K562 (cell line): ENCODE measurements around the gene LY6G6C. TPM values are rescaled to one million over a fixed set of nuclear protein-coding genes. Genes with fewer than 3 reads are reported as not detected.
A peak's percentile ranks its signal among the peaks of the same experiment; 100 is the strongest.

ENCODE experiments used
- CBFB ChIP-seq: sonication (generic); formaldehyde crosslinking; IDR thresholded peaks from 2 replicates; pipeline ENCODE4 v1.4.0; 2020; ENCODE audit warnings: mild to moderate bottlenecking, missing genetic modification reagents
- CBX3 ChIP-seq, 2 experiments: IDR thresholded peaks; 1 replicate in 1 of 2; 2 replicates in 1 of 2; pipeline ENCODE4 v1.6.1; 2012; ENCODE audit warnings: inconsistent platforms in 2 of 2, low read length in 2 of 2, borderline replicate concordance in 1 of 2, control low read depth in 1 of 2
- CCAR2 ChIP-seq: fragments of 200-400 bp; formaldehyde crosslinking; IDR thresholded peaks from 2 replicates; pipeline ENCODE4 v1.6.1; 2017; ENCODE audit warnings: mild to moderate bottlenecking, low read depth, low read length
- CEBPB ChIP-seq: fragments of 450-650 bp; IDR thresholded peaks from 2 replicates; pipeline ENCODE4 v1.6.1; 2016; ENCODE audit warnings: missing genetic modification characterization, missing compliant biosample characterization
- DEAF1 ChIP-seq: fragments of 450-650 bp; formaldehyde crosslinking; IDR thresholded peaks from 2 replicates; pipeline ENCODE4 v1.4.0; 2020; ENCODE audit warnings: mild to moderate bottlenecking, moderate library complexity
- E2F4 ChIP-seq: sonication (generic); formaldehyde crosslinking; IDR thresholded peaks from 2 replicates; pipeline ENCODE4 v1.8.0; 2022; ENCODE audit warnings: mild to moderate bottlenecking, low read depth, missing genetic modification reagents
- ESRRA ChIP-seq: fragments of 450-650 bp; IDR thresholded peaks from 2 replicates; pipeline ENCODE4 v1.6.1; 2014; ENCODE audit warnings: low read depth, mild to moderate bottlenecking, moderate library complexity, borderline replicate concordance
- ETV1 ChIP-seq: fragments of 450-650 bp; conservative IDR thresholded peaks from 2 replicates; pipeline ENCODE4 v1.6.1; 2016; ENCODE audit warnings: missing genetic modification characterization, control low read depth, low read depth, missing compliant biosample characterization
- FOS ChIP-seq: IDR thresholded peaks from 3 replicates; pipeline ENCODE4 v1.6.1; 2011; ENCODE audit not compliant: insufficient read length; ENCODE audit errors: extremely low read depth
- HDAC1 ChIP-seq, 2 experiments: fragments of 450-650 bp; IDR thresholded peaks; 2 replicates each; pipeline ENCODE4 v1.6.1; 2016 to 2017; ENCODE audit warnings: inconsistent platforms in 1 of 2, mild to moderate bottlenecking in 1 of 2, moderate library complexity in 1 of 2
- KAT8 ChIP-seq: fragments of 450-650 bp; IDR thresholded peaks from 2 replicates; pipeline ENCODE4 v1.6.1; 2016; ENCODE audit warnings: low read depth, mild to moderate bottlenecking
- KLF13 ChIP-seq: fragments of 450-650 bp; IDR thresholded peaks from 2 replicates; pipeline ENCODE4 v1.6.1; 2016; ENCODE audit warnings: missing genetic modification characterization, low read depth, mild to moderate bottlenecking, missing compliant biosample characterization, moderate library complexity, borderline replicate concordance
- MAZ ChIP-seq, 2 experiments: fragments of 450-650 bp in 1 of 2; sonication (generic) in 1 of 2; formaldehyde crosslinking; IDR thresholded peaks in 1 of 2; conservative IDR thresholded peaks in 1 of 2; 2 replicates each; pipeline versions ENCODE4 v1.4.0 to v1.5.0; 2020; ENCODE audit warnings: mild to moderate bottlenecking in 1 of 2, missing genetic modification reagents in 1 of 2
- MXI1 ChIP-seq: IDR thresholded peaks from 2 replicates; pipeline ENCODE4 v1.6.1; 2011; ENCODE audit warnings: low read depth, mild to moderate bottlenecking, improper control_type of control experiment, low read length
- NR4A1 ChIP-seq, 2 experiments: fragments of 250-450 bp in 1 of 2; fragments of 450-650 bp in 1 of 2; sonication (Bioruptor Pico) in 1 of 2; IDR thresholded peaks; 2 replicates each; pipeline versions ENCODE4 v1.4.0 to v1.6.1; 2016 to 2020; ENCODE audit warnings: mild to moderate bottlenecking in 2 of 2, missing compliant biosample characterization in 1 of 2, missing genetic modification characterization in 1 of 2, moderate library complexity in 1 of 2
- PML ChIP-seq: IDR thresholded peaks from 2 replicates; pipeline ENCODE4 v1.6.1; 2012; ENCODE audit warnings: low read length, inconsistent platforms
- RFX1 ChIP-seq: fragments of 450-650 bp; IDR thresholded peaks from 2 replicates; pipeline ENCODE4 v1.6.1; 2016; ENCODE audit warnings: mild to moderate bottlenecking, moderate library complexity
- SLC30A9 ChIP-seq: fragments of 250-450 bp; sonication (Bioruptor Pico); IDR thresholded peaks from 2 replicates; pipeline ENCODE4 v1.8.0; 2022; ENCODE audit warnings: mild to moderate bottlenecking, moderate library complexity
- TEAD1 ChIP-seq, 2 experiments: fragments of 450-650 bp in 1 of 2; sonication (generic) in 1 of 2; formaldehyde crosslinking; IDR thresholded peaks; 2 replicates each; pipeline versions ENCODE4 v1.4.0 to v1.8.0; 2020 to 2022; ENCODE audit warnings: mild to moderate bottlenecking in 2 of 2, missing genetic modification reagents in 1 of 2
- ZBTB12 ChIP-seq: fragments of 250-450 bp; sonication (Bioruptor Pico); IDR thresholded peaks from 2 replicates; pipeline ENCODE4 v1.4.0; 2020
- ZC3H8 ChIP-seq: fragments of 450-650 bp; IDR thresholded peaks from 2 replicates; pipeline ENCODE4 v1.6.1; 2017
- ZNF184 ChIP-seq: sonication (generic); formaldehyde crosslinking; IDR thresholded peaks from 2 replicates; pipeline ENCODE4 v1.5.0; 2020; ENCODE audit warnings: missing genetic modification reagents
- ZNF212 ChIP-seq: fragments of 450-650 bp; formaldehyde crosslinking; IDR thresholded peaks from 2 replicates; pipeline ENCODE4 v1.4.0; 2020; ENCODE audit warnings: mild to moderate bottlenecking
- ZNF253 ChIP-seq: fragments of 250-450 bp; sonication (Bioruptor Pico); conservative IDR thresholded peaks from 2 replicates; pipeline ENCODE4 v1.6.1; 2021; ENCODE audit warnings: mild to moderate bottlenecking
- ZSCAN32 ChIP-seq: fragments of 450-650 bp; formaldehyde crosslinking; IDR thresholded peaks from 2 replicates; pipeline ENCODE4 v1.4.0; 2020; ENCODE audit warnings: mild to moderate bottlenecking, moderate library complexity
- polyA plus RNA-seq, 8 experiments: library from polyadenylated mRNA; depleted of rRNA in 4 of 8; stranded (reverse) in 5 of 8; unstranded in 3 of 8; fragments of >200 nt; fragmentation: Nextera tagmentation in 2 of 8; fragmentation: Illumina TruSeq in 1 of 8; extraction: Ambion mirVana in 2 of 8; extraction: Trizol in 1 of 8; gene quantifications; 2 replicates each; pipeline versions ENCODE4 v1.2.1 to v1.2.3, GENCODE V29; 2011 to 2014; ENCODE audit warnings: inconsistent platforms in 1 of 8, missing spikeins in 1 of 8
- total RNA-seq, 7 experiments: library from RNA; depleted of rRNA in 6 of 7; stranded (reverse); fragments of >200 nt in 6 of 7; fragmentation: Illumina TruSeq in 2 of 7; extraction: Trizol in 2 of 7; gene quantifications; 2 replicates each; pipeline versions ENCODE4 v1.2.1 to v1.2.3, GENCODE V29; 2011 to 2021; ENCODE audit warnings: low replicate concordance in 1 of 7

Gene LY6G6C
- total and polyA plus RNA-seq, 9 of the 15 experiments (the other 6 are each of a cell fraction or from before 2014, with no cell fraction given): 0.06 to 0.20 TPM; not detected in 7

- TF ChIP-seq ZNF253 (CRISPR knock-in tag) (no peak), HDAC1 (IDR thresholded peaks at IDR 0.05) (peak in 1 of 2 experiments; percentile 92; a peak in 2 of 4 replicates), ZBTB12 (CRISPR knock-in tag) (no peak), SLC30A9 (0 out of 2 replicates have a peak, but pooled peaks have one; percentile 16), ZC3H8 (peak; percentile 88; the same call in 1 of the 2 replicates), ESRRA (no peak), DEAF1 (CRISPR knock-in tag) (peak; percentile 99), MXI1 (0 out of 2 replicates have a peak, but pooled peaks have one; percentile 65), CCAR2 (no peak), E2F4 (peak; percentile 9; the same call in 1 of the 2 replicates), ETV1 (tag) (peak; percentile 39), NR4A1 (CRISPR knock-in tag; IDR thresholded peaks at IDR 0.05) (no peak; the same call in 1 of the 2 replicates), NR4A1 (tag; IDR thresholded peaks at IDR 0.05) (0 out of 2 replicates have a peak, but pooled peaks have one; percentile 48), ZNF212 (no peak), FOS (no peak), ZNF184 (CRISPR knock-in tag) (no peak), KAT8 (no peak), RFX1 (no peak), ZSCAN32 (peak; percentile 32; the same call in 1 of the 2 replicates), CBX3 (IDR thresholded peaks at IDR 0.05; ENCODE audit: borderline replicate concordance in 1 of 2, low read length in 2 of 2) (0 out of 3 replicates have a peak, but pooled peaks of 1 of the 2 experiments have one; percentile 31), TEAD1 (CRISPR knock-in tag; IDR thresholded peaks at IDR 0.05) (peak; percentile 85 to 98), PML (peak; percentile 1), CBFB (CRISPR knock-in tag) (peak; percentile 85), CEBPB (tag) (no peak), KLF13 (tag) (peak; percentile 100), MAZ (CRISPR knock-in tag; conservative IDR thresholded peaks at IDR 0.05 in 1 of 2, IDR thresholded peaks at IDR 0.05 in 1 of 2) (peak in 1 of 2 experiments; percentile 86; a peak in 3 of 4 replicates)
Observed at GRCh38 chr6:31729515-31729978, 8.0 kb upstream of the LY6G6C start (continued).
